Measurements from ENCODE around the gene DNAH6.

DNA sequence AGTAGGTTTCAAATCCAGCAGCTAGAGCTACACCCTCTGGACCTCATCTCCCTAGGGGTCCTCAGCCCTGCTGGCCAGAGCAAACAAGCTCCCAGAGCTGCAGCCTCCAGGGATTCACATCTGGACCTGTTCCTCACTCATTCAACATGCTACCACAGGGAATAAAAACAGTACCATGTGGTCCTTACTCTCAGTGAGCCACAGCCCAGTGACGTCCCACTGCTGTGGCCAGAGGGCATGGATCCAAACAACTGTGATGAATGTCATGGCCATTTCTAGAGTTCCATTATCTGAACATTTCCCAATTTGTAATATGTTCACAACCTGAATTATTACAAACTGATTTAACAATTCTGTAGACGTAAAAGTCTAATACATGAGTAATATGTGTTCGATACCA, 186.6 kb downstream of the DNAH6 start:
- TF ChIP-seq, protein P1, sequence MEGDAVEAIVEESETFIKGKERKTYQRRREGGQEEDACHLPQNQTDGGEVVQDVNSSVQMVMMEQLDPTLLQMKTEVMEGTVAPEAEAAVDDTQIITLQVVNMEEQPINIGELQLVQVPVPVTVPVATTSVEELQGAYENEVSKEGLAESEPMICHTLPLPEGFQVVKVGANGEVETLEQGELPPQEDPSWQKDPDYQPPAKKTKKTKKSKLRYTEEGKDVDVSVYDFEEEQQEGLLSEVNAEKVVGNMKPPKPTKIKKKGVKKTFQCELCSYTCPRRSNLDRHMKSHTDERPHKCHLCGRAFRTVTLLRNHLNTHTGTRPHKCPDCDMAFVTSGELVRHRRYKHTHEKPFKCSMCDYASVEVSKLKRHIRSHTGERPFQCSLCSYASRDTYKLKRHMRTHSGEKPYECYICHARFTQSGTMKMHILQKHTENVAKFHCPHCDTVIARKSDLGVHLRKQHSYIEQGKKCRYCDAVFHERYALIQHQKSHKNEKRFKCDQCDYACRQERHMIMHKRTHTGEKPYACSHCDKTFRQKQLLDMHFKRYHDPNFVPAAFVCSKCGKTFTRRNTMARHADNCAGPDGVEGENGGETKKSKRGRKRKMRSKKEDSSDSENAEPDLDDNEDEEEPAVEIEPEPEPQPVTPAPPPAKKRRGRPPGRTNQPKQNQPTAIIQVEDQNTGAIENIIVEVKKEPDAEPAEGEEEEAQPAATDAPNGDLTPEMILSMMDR (IDR thresholded peaks at IDR 0.05) = no peak
- no peak for TF ChIP-seq POLR2A (IDR thresholded peaks at IDR 0.05)

All from esophagus squamous epithelium (tissue), 4 donors.